Osteocyte (in vitro differentiated cells): ENCODE measurements around the gene SCFD1. TPM values are rescaled to one million over a fixed set of nuclear protein-coding genes. Genes with fewer than 3 reads are reported as not detected.

Experiments used
- DNase-seq: peaks from one replicate; pipeline ENCODE4 v3.0.0; 2021; ENCODE audit warnings: mixed read lengths; ENCODE audit not compliant: unreplicated experiment; ENCODE audit errors: extremely low spot score
- H3K27ac Mint-ChIP-seq: one replicate; pipeline ENCODE4 v1.8.0; 2021; ENCODE audit warnings: mild to moderate bottlenecking, mixed read lengths; ENCODE audit not compliant: unreplicated experiment
- H3K27me3 Mint-ChIP-seq: one replicate; pipeline ENCODE4 v1.8.0; 2021; ENCODE audit warnings: mixed read lengths; ENCODE audit not compliant: unreplicated experiment
- H3K36me3 Mint-ChIP-seq: one replicate; pipeline ENCODE4 v1.8.0; 2021; ENCODE audit warnings: mixed read lengths; ENCODE audit not compliant: unreplicated experiment
- H3K4me1 Mint-ChIP-seq: one replicate; pipeline ENCODE4 v1.8.0; 2021; ENCODE audit warnings: mixed read lengths; ENCODE audit not compliant: unreplicated experiment
- H3K4me3 Mint-ChIP-seq: one replicate; pipeline ENCODE4 v1.8.0; 2021; ENCODE audit warnings: mild to moderate bottlenecking, moderate library complexity, mixed read lengths; ENCODE audit not compliant: unreplicated experiment
- H3K9me3 Mint-ChIP-seq: one replicate; pipeline ENCODE4 v1.8.0; 2021; ENCODE audit warnings: mixed read lengths; ENCODE audit not compliant: unreplicated experiment
- CTCF ChIP-seq: fragments of 200-600 bp; sonication (generic); IDR thresholded peaks from 2 replicates; pipeline ENCODE4 v1.5.0; 2021; ENCODE audit warnings: antibody characterized with exemption, mild to moderate bottlenecking, moderate library complexity
- total RNA-seq: library from RNA; stranded (reverse); gene quantifications from 2 replicates; pipeline ENCODE4 v1.2.1, GENCODE V29; 2021

The SCFD1 gene
- total RNA-seq, 1 donor from 2014 or later = 107 TPM

- no peaks in the 10 kb centered on the region for H3K27me3 Mint-ChIP-seq
- H3K4me3 Mint-ChIP-seq = no peak overlapping the region
- no peak overlapping the region for H3K27ac Mint-ChIP-seq
- H3K9me3 Mint-ChIP-seq = no peaks in the 10 kb centered on the region
- no peak for DNase-seq
- TF ChIP-seq CTCF = peak; percentile 74
- peaks cover 39% of the 10 kb centered on the region for H3K36me3 Mint-ChIP-seq
- peaks cover 2% of the 10 kb centered on the region for H3K4me1 Mint-ChIP-seq
Measured at GRCh38 chr14:30656190-30656632, 34.1 kb downstream of the SCFD1 start.

- Mint-ChIP-seq H3K4me1 (peaks cover 2% of the 10 kb centered on the region), H3K9me3 (no peaks in the 10 kb centered on the region), H3K27ac (no peak overlapping the region), H3K36me3 (peaks cover 37% of the 10 kb centered on the region), H3K27me3 (no peaks in the 10 kb centered on the region), H3K4me3 (no peak overlapping the region)
- TF ChIP-seq CTCF = no peak
- DNase-seq = no peak
Measured at GRCh38 chr14:30657050-30657449, 34.9 kb downstream of the SCFD1 start.

DNA sequence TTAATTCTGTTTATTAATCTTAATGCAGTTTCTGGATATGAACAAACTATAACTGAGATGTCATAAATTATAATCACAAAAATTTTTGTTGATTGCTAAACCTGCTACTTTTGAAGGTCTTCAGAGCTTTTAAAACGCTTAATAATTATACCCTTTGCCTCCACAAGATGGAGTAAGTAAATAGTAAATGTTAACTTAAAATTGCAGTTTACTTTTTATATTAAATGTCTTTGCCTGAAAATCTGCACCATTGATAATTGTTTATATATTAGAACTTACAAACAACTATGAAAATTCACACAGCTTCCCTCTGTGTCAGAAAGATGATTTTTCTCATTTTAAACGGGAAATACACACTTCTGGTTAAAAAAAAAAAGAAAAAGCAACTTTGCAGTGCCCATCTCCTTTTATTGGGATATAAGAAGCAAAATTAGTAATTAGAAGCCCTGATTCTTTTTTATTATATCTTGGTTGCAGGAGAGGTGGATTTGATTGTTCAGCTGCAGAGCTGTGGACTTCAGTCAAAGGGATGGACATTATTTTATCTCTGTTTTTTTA is 35.6 kb downstream of the SCFD1 start:
- no peak for DNase-seq

DNA sequence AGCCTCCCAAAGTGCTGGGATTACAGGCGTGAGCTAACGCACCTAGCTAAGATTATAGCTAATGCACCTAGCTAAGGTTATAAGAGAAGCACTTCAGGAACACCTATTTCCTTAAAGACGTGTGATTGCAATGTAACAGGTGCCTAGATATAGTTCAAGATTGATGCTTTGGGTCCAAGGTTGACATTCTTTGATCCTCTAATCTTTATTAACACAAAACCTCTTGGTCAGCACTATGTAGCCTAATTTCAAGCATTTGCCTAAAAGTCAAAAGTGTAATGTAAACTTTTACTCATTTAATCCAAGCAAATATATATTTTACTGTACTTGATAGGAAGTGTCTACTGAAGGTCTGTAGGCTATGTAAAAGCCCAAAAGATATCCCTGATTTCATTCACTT is 36.5 kb downstream of the SCFD1 start:
- no peak overlapping the region for H3K27ac Mint-ChIP-seq
- H3K36me3 Mint-ChIP-seq = peaks cover 41% of the 10 kb centered on the region
- peaks cover 3% of the 10 kb centered on the region for H3K4me1 Mint-ChIP-seq
- H3K4me3 Mint-ChIP-seq = no peak overlapping the region
- peaks cover 3% of the 10 kb centered on the region for H3K9me3 Mint-ChIP-seq
- H3K27me3 Mint-ChIP-seq = no peaks in the 10 kb centered on the region
- no peak for DNase-seq
- no peak for TF ChIP-seq CTCF

More for the DNA sequence above, 35.6 kb downstream of the SCFD1 start:
- Mint-ChIP-seq H3K4me1 (peaks cover 3% of the 10 kb centered on the region), H3K36me3 (peaks cover 42% of the 10 kb centered on the region), H3K9me3 (peaks cover 3% of the 10 kb centered on the region), H3K27ac (no peak overlapping the region), H3K4me3 (no peak overlapping the region), H3K27me3 (no peaks in the 10 kb centered on the region)
- peak; percentile 60 for TF ChIP-seq CTCF

GRCh38 chr14:30669594-30669993 is 47.5 kb downstream of the SCFD1 start:
- Mint-ChIP-seq H3K4me3 (no peak overlapping the region), H3K9me3 (peaks cover 3% of the 10 kb centered on the region), H3K27me3 (no peaks in the 10 kb centered on the region), H3K4me1 (peaks cover 3% of the 10 kb centered on the region), H3K27ac (no peak overlapping the region), H3K36me3 (peaks cover 48% of the 10 kb centered on the region)
- no peak for DNase-seq
- TF ChIP-seq CTCF = no peak
